ENCODE measurements around the gene NDUFA6.

DNA sequence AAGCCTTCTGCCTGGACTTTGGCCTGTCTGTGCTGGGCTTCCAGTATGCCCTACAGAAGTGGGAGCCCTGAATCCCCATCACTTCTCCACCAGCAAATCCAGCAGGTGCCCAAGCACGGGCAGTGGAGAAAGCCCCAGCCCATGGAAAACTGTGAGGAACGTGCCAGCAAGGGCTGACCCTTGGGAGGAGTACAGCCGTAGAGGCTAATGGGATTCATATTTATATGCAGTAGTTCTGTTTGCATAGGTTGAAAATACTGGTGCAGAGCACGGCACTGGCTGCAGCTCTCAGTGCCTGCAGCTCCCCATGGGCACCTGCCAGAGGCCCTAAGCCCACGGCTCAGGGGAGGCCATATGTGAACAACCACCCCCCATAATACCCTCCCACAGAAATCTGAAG is 30.1 kb downstream of the NDUFA6 start:
- TF ChIP-seq, protein P1, sequence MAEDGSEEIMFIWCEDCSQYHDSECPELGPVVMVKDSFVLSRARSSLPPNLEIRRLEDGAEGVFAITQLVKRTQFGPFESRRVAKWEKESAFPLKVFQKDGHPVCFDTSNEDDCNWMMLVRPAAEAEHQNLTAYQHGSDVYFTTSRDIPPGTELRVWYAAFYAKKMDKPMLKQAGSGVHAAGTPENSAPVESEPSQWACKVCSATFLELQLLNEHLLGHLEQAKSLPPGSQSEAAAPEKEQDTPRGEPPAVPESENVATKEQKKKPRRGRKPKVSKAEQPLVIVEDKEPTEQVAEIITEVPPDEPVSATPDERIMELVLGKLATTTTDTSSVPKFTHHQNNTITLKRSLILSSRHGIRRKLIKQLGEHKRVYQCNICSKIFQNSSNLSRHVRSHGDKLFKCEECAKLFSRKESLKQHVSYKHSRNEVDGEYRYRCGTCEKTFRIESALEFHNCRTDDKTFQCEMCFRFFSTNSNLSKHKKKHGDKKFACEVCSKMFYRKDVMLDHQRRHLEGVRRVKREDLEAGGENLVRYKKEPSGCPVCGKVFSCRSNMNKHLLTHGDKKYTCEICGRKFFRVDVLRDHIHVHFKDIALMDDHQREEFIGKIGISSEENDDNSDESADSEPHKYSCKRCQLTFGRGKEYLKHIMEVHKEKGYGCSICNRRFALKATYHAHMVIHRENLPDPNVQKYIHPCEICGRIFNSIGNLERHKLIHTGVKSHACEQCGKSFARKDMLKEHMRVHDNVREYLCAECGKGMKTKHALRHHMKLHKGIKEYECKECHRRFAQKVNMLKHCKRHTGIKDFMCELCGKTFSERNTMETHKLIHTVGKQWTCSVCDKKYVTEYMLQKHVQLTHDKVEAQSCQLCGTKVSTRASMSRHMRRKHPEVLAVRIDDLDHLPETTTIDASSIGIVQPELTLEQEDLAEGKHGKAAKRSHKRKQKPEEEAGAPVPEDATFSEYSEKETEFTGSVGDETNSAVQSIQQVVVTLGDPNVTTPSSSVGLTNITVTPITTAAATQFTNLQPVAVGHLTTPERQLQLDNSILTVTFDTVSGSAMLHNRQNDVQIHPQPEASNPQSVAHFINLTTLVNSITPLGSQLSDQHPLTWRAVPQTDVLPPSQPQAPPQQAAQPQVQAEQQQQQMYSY (CRISPR knock-in tag; IDR thresholded peaks at IDR 0.05) = no peak
- no peak for TF ChIP-seq RBBP5 (conservative IDR thresholded peaks at IDR 0.05)
- TF ChIP-seq, protein P2, sequence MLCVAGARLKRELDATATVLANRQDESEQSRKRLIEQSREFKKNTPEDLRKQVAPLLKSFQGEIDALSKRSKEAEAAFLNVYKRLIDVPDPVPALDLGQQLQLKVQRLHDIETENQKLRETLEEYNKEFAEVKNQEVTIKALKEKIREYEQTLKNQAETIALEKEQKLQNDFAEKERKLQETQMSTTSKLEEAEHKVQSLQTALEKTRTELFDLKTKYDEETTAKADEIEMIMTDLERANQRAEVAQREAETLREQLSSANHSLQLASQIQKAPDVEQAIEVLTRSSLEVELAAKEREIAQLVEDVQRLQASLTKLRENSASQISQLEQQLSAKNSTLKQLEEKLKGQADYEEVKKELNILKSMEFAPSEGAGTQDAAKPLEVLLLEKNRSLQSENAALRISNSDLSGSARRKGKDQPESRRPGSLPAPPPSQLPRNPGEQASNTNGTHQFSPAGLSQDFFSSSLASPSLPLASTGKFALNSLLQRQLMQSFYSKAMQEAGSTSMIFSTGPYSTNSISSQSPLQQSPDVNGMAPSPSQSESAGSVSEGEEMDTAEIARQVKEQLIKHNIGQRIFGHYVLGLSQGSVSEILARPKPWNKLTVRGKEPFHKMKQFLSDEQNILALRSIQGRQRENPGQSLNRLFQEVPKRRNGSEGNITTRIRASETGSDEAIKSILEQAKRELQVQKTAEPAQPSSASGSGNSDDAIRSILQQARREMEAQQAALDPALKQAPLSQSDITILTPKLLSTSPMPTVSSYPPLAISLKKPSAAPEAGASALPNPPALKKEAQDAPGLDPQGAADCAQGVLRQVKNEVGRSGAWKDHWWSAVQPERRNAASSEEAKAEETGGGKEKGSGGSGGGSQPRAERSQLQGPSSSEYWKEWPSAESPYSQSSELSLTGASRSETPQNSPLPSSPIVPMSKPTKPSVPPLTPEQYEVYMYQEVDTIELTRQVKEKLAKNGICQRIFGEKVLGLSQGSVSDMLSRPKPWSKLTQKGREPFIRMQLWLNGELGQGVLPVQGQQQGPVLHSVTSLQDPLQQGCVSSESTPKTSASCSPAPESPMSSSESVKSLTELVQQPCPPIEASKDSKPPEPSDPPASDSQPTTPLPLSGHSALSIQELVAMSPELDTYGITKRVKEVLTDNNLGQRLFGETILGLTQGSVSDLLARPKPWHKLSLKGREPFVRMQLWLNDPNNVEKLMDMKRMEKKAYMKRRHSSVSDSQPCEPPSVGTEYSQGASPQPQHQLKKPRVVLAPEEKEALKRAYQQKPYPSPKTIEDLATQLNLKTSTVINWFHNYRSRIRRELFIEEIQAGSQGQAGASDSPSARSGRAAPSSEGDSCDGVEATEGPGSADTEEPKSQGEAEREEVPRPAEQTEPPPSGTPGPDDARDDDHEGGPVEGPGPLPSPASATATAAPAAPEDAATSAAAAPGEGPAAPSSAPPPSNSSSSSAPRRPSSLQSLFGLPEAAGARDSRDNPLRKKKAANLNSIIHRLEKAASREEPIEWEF (IDR thresholded peaks at IDR 0.05; ENCODE audit: insufficient replicate concordance, low read depth, low read length) = no peak
- no peak for TF ChIP-seq EZH2 (IDR thresholded peaks at IDR 0.05; ENCODE audit: borderline replicate concordance, control insufficient read depth, low read depth, low read length)
- no peak for TF ChIP-seq FOS (IDR thresholded peaks at IDR 0.05; ENCODE audit: borderline replicate concordance, extremely low read depth, insufficient read length)
- TF ChIP-seq CBFB (IDR thresholded peaks at IDR 0.05; ENCODE audit: low read depth) = no peak
- TF ChIP-seq NFYA (IDR thresholded peaks at IDR 0.05; ENCODE audit: borderline replicate concordance, low read depth, low read length) = no peak
- no peak for TF ChIP-seq CTCF (IDR thresholded peaks at IDR 0.05 in 2 of 3, conservative IDR thresholded peaks at IDR 0.05 in 1 of 3; ENCODE audit: control insufficient read depth in 2 of 3, extremely low read depth in 1 of 3, insufficient read depth in 1 of 3, low read depth in 3 of 3, low read length in 3 of 3)
- TF ChIP-seq USF2 (IDR thresholded peaks at IDR 0.05; ENCODE audit: borderline replicate concordance, low read depth, low read length) = no peak
- TF ChIP-seq, protein P3, sequence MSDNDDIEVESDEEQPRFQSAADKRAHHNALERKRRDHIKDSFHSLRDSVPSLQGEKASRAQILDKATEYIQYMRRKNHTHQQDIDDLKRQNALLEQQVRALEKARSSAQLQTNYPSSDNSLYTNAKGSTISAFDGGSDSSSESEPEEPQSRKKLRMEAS (IDR thresholded peaks at IDR 0.05; ENCODE audit: low read depth, low read length) = no peak
- no peak for TF ChIP-seq CHD1 (IDR thresholded peaks at IDR 0.05; ENCODE audit: low read depth, low read length)
- TF ChIP-seq ZNF274 (IDR thresholded peaks at IDR 0.05; ENCODE audit: insufficient read depth, insufficient read length) = no peak
- TF ChIP-seq NBN (IDR thresholded peaks at IDR 0.05) = no peak

Measured in GM12878 (cell line).